ENCODE results near the gene DDX39B. TPM values are rescaled to one million over a fixed set of nuclear protein-coding genes. Genes with fewer than 3 reads are reported as not detected.

The DDX39B gene
- total and polyA plus RNA-seq, 9 of the 15 experiments (the other 6 are each of a cell fraction or from before 2014, with no cell fraction given): 479 to 869 (median 592) TPM

DNA sequence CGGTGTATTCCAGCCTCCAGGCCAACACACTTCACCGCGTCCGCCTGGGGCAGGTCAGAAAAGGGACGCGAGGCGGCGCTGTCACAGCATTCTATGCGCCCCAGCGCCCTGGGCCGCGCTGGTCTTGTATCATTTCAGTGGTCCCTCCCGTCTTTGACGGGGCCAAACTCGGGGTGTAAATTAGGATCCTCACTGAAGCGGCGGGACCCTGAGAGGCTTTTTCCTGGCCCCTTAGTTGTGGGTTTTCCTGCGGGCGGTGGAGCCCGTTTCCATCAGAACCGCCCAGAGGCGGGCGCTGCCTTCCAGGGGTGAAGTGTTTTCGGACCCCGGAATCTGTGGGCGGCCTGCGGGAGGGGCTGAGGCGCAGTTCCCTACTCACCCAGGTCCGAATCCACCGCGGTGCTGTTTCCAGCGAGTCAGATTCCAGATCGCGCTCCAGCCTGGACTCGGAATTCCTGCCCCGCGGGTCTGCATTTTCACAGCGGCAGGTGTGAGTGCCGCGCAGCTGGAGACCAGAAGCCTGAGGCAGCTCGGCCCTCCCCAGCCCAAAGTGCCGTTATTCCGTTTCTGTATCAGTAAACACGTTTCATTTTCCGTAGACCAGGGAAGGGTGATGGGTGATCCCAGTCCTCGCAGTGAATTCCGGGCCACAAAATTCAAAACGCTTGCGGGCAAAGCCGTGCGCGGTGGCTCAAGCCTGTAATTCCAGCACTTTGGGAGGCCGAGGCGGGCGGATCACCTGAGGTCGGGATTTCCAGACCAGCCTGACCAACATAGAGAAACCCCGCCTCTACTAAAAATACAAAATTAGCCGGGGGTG lies 47.7 kb downstream of the DDX39B start (continued):
- TF ChIP-seq, protein P1, sequence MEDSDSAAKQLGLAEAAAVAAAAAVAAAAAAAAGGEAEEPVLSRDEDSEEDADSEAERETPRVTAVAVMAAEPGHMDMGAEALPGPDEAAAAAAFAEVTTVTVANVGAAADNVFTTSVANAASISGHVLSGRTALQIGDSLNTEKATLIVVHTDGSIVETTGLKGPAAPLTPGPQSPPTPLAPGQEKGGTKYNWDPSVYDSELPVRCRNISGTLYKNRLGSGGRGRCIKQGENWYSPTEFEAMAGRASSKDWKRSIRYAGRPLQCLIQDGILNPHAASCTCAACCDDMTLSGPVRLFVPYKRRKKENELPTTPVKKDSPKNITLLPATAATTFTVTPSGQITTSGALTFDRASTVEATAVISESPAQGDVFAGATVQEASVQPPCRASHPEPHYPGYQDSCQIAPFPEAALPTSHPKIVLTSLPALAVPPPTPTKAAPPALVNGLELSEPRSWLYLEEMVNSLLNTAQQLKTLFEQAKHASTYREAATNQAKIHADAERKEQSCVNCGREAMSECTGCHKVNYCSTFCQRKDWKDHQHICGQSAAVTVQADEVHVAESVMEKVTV (CRISPR knock-in tag; IDR thresholded peaks at IDR 0.05): peak; percentile 43
- TF ChIP-seq KDM5B (IDR thresholded peaks at IDR 0.05; ENCODE audit: insufficient replicate concordance, low read depth, low read length): peak; percentile 40
- TF ChIP-seq SUPT5H (IDR thresholded peaks at IDR 0.05): 0 out of 2 replicates have a peak, but pooled peaks have one; percentile 15
- TF ChIP-seq, protein P2, sequence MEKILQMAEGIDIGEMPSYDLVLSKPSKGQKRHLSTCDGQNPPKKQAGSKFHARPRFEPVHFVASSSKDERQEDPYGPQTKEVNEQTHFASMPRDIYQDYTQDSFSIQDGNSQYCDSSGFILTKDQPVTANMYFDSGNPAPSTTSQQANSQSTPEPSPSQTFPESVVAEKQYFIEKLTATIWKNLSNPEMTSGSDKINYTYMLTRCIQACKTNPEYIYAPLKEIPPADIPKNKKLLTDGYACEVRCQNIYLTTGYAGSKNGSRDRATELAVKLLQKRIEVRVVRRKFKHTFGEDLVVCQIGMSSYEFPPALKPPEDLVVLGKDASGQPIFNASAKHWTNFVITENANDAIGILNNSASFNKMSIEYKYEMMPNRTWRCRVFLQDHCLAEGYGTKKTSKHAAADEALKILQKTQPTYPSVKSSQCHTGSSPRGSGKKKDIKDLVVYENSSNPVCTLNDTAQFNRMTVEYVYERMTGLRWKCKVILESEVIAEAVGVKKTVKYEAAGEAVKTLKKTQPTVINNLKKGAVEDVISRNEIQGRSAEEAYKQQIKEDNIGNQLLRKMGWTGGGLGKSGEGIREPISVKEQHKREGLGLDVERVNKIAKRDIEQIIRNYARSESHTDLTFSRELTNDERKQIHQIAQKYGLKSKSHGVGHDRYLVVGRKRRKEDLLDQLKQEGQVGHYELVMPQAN (IDR thresholded peaks at IDR 0.05; ENCODE audit: borderline replicate concordance): no peak; the same call in 1 of the 2 replicates
- peak in 1 of 2 experiments; percentile 4; a peak in 1 of 4 replicates for TF ChIP-seq ARNT (IDR thresholded peaks at IDR 0.05)
- no peak for TF ChIP-seq DMBX1 (CRISPR knock-in tag; IDR thresholded peaks at IDR 0.05; ENCODE audit: borderline replicate concordance)
- TF ChIP-seq FOXK2 (conservative IDR thresholded peaks at IDR 0.05 in 1 of 2, IDR thresholded peaks at IDR 0.05 in 1 of 2; ENCODE audit: low read depth in 2 of 2): peak; percentile 33 to 56; a peak in 1 of 4 replicates
- TF ChIP-seq, protein P3, sequence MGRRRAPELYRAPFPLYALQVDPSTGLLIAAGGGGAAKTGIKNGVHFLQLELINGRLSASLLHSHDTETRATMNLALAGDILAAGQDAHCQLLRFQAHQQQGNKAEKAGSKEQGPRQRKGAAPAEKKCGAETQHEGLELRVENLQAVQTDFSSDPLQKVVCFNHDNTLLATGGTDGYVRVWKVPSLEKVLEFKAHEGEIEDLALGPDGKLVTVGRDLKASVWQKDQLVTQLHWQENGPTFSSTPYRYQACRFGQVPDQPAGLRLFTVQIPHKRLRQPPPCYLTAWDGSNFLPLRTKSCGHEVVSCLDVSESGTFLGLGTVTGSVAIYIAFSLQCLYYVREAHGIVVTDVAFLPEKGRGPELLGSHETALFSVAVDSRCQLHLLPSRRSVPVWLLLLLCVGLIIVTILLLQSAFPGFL (CRISPR knock-in tag; IDR thresholded peaks at IDR 0.05): peak; percentile 59; the same call in 1 of the 2 replicates
- peak; percentile 37; the same call in 1 of the 2 replicates for TF ChIP-seq ZNF24 (IDR thresholded peaks at IDR 0.05)
- TF ChIP-seq, protein P4, sequence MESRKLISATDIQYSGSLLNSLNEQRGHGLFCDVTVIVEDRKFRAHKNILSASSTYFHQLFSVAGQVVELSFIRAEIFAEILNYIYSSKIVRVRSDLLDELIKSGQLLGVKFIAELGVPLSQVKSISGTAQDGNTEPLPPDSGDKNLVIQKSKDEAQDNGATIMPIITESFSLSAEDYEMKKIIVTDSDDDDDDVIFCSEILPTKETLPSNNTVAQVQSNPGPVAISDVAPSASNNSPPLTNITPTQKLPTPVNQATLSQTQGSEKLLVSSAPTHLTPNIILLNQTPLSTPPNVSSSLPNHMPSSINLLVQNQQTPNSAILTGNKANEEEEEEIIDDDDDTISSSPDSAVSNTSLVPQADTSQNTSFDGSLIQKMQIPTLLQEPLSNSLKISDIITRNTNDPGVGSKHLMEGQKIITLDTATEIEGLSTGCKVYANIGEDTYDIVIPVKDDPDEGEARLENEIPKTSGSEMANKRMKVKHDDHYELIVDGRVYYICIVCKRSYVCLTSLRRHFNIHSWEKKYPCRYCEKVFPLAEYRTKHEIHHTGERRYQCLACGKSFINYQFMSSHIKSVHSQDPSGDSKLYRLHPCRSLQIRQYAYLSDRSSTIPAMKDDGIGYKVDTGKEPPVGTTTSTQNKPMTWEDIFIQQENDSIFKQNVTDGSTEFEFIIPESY (CRISPR knock-in tag; IDR thresholded peaks at IDR 0.05): peak; percentile 57; the same call in 1 of the 2 replicates
- no peak for TF ChIP-seq CAMTA2 (CRISPR knock-in tag; conservative IDR thresholded peaks at IDR 0.05)
- TF ChIP-seq NRF1 (conservative IDR thresholded peaks at IDR 0.05 in 1 of 2, IDR thresholded peaks at IDR 0.05 in 1 of 2): peak; percentile 54 to 55
- TF ChIP-seq XRCC5 (IDR thresholded peaks at IDR 0.05; ENCODE audit: low read depth, low read length): peak; percentile 91
- 0 out of 2 replicates have a peak, but pooled peaks have one; percentile 27 for TF ChIP-seq ZNF384 (IDR thresholded peaks at IDR 0.05; ENCODE audit: low read depth, low read length)
- TF ChIP-seq RBM15 (IDR thresholded peaks at IDR 0.05; ENCODE audit: insufficient read depth, low read length): no peak
- TF ChIP-seq SRSF9 (IDR thresholded peaks at IDR 0.05; ENCODE audit: borderline replicate concordance, low read depth, low read length): no peak
- TF ChIP-seq ZNF165 (CRISPR knock-in tag; IDR thresholded peaks at IDR 0.05; ENCODE audit: borderline replicate concordance): peak; percentile 47; the same call in 1 of the 2 replicates
- TF ChIP-seq, protein P5, sequence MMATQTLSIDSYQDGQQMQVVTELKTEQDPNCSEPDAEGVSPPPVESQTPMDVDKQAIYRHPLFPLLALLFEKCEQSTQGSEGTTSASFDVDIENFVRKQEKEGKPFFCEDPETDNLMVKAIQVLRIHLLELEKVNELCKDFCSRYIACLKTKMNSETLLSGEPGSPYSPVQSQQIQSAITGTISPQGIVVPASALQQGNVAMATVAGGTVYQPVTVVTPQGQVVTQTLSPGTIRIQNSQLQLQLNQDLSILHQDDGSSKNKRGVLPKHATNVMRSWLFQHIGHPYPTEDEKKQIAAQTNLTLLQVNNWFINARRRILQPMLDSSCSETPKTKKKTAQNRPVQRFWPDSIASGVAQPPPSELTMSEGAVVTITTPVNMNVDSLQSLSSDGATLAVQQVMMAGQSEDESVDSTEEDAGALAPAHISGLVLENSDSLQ (IDR thresholded peaks at IDR 0.05): 0 out of 2 replicates have a peak, but pooled peaks have one; percentile 14
